GM12873 (cell line): Measurements from ENCODE around the gene SPSB4.

Source experiments
- CTCF ChIP-seq: IDR thresholded peaks from 2 replicates; pipeline ENCODE4 v1.5.1; 2012; ENCODE audit warnings: low read depth, mild to moderate bottlenecking, moderate library complexity, low read length, control low read depth; ENCODE audit not compliant: insufficient read depth; ENCODE audit errors: missing control alignments

SPSB4 gene

GRCh38 chr3:141192345-141192744, 141.2 kb downstream of the SPSB4 start:
- peak; percentile 94 for TF ChIP-seq CTCF

- TF ChIP-seq CTCF, result no peak
Observed at GRCh38 chr3:141193066-141193830, 142.1 kb downstream of the SPSB4 start.
